Calu3 (cell line): Measurements from ENCODE around the gene SERPINE1. TPM values are rescaled to one million over a fixed set of nuclear protein-coding genes. Genes with fewer than 3 reads are reported as not detected.

Source experiments
- BruUV-seq: library from RNA; stranded (reverse); fragments of 400-500 nt; replicated peaks from 2 replicates; lab custom pipeline; 2021; lab: Mats Ljungman, UMichigan
- CTCF ChIA-PET: fragments of 300-600 bp; sonication (Branson Sonifier 250); formaldehyde crosslinking; loops from one replicate; lab custom pipeline; 2022; ENCODE audit warnings: antibody characterized with exemption; lab: Charles Lee
- DNase-seq: peaks from one replicate; pipeline ENCODE4 v3.0.0; 2022
- H3K27ac Mint-ChIP-seq: one replicate; pipeline ENCODE4 v1.8.0; 2022; ENCODE audit warnings: mixed read lengths; ENCODE audit not compliant: unreplicated experiment
- H3K27me3 Mint-ChIP-seq: one replicate; pipeline ENCODE4 v1.8.0; 2022; ENCODE audit warnings: mixed read lengths; ENCODE audit not compliant: unreplicated experiment
- H3K36me3 Mint-ChIP-seq: one replicate; pipeline ENCODE4 v1.8.0; 2022; ENCODE audit warnings: mild to moderate bottlenecking, moderate library complexity, mixed read lengths; ENCODE audit not compliant: insufficient read depth, unreplicated experiment
- H3K4me1 Mint-ChIP-seq: one replicate; pipeline ENCODE4 v1.8.0; 2022; ENCODE audit warnings: mild to moderate bottlenecking, low read depth, mixed read lengths; ENCODE audit not compliant: unreplicated experiment
- H3K4me3 Mint-ChIP-seq: one replicate; pipeline ENCODE4 v1.8.0; 2022; ENCODE audit warnings: mild to moderate bottlenecking, low read depth, moderate library complexity, mixed read lengths; ENCODE audit not compliant: unreplicated experiment
- H3K9me3 Mint-ChIP-seq: one replicate; pipeline ENCODE4 v1.8.0; 2022; ENCODE audit warnings: low read depth, mixed read lengths; ENCODE audit not compliant: unreplicated experiment
- CTCF ChIP-seq: fragments of 200-600 bp; IDR thresholded peaks from one replicate; pipeline ENCODE4 v1.8.0; 2022; ENCODE audit warnings: antibody characterized with exemption; ENCODE audit not compliant: unreplicated experiment
- intact Hi-C: fragments of 100-400 bp; cut with micrococcal nuclease; formaldehyde crosslinking; loops from one replicate; pipeline ENCODE4 v1.10.0; 2022; ENCODE audit not compliant: unreplicated experiment
- total RNA-seq: library from RNA; stranded (reverse); gene quantifications from 2 replicates; pipeline ENCODE4 v1.2.3, GENCODE V29; 2022

The SERPINE1 gene
- total RNA-seq, 1 experiment from 2014 or later, result 1.1 TPM

DNA sequence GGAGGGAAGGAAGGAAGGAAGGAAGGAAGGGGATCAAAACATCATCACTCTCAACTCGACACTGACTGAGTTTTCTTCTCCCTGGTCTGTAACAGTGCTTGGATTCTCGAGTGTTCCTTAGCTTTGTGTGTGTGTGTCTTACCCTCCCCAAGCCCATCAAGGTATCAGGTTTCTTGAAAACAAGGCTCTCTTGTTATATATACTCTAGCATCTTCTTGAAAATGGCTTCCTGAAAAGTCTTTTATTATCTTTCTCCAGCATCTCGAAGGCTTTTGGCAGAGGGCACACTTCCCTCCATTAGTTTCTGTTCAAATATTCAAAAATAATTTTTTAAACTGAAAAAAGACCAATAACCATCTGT, 13.4 kb downstream of the SERPINE1 start:
- no peak for DNase-seq
- H3K27ac Mint-ChIP-seq, result peak overlapping the region; percentile 49

GRCh38 chr7:101140746-101141382, 14.0 kb downstream of the SERPINE1 start:
- no peak for DNase-seq
- intact Hi-C loops, result loop anchor here (10.0 kb wide), 1 partner anchor 144 kb away; no protein-coding TSS in a partner anchor
- Mint-ChIP-seq H3K4me3 (no peak overlapping the region), H3K9me3 (no peaks in the 10 kb centered on the region), H3K4me1 (peaks cover 22% of the 10 kb centered on the region), H3K27me3 (no peaks in the 10 kb centered on the region), H3K27ac (peak overlapping the region; percentile 49), H3K36me3 (peaks cover 7% of the 10 kb centered on the region)
- no peak for TF ChIP-seq CTCF
- CTCF ChIA-PET, result interaction anchor here (0.5 to 1.7 kb wide), 2 partner anchors 46 to 52 kb away, joined by 6 to 7 read pairs; no protein-coding TSS in a partner anchor
- BruUV-seq, result no TSS peak

More for the DNA sequence above, 13.4 kb downstream of the SERPINE1 start:
- H3K9me3 Mint-ChIP-seq, result no peaks in the 10 kb centered on the region
- H3K4me3 Mint-ChIP-seq, result no peak overlapping the region
- intact Hi-C loops, result loop anchor here (10.0 kb wide), 1 partner anchor 144 kb away; no protein-coding TSS in a partner anchor
- CTCF ChIA-PET, result interaction anchor here (1.7 kb wide), 1 partner anchor 52 kb away, joined by 6 read pairs; no protein-coding TSS in a partner anchor
- no peaks in the 10 kb centered on the region for H3K27me3 Mint-ChIP-seq
- H3K4me1 Mint-ChIP-seq, result peaks cover 23% of the 10 kb centered on the region
- no peak for TF ChIP-seq CTCF
- H3K36me3 Mint-ChIP-seq, result peaks cover 7% of the 10 kb centered on the region
- no TSS peak for BruUV-seq

DNA sequence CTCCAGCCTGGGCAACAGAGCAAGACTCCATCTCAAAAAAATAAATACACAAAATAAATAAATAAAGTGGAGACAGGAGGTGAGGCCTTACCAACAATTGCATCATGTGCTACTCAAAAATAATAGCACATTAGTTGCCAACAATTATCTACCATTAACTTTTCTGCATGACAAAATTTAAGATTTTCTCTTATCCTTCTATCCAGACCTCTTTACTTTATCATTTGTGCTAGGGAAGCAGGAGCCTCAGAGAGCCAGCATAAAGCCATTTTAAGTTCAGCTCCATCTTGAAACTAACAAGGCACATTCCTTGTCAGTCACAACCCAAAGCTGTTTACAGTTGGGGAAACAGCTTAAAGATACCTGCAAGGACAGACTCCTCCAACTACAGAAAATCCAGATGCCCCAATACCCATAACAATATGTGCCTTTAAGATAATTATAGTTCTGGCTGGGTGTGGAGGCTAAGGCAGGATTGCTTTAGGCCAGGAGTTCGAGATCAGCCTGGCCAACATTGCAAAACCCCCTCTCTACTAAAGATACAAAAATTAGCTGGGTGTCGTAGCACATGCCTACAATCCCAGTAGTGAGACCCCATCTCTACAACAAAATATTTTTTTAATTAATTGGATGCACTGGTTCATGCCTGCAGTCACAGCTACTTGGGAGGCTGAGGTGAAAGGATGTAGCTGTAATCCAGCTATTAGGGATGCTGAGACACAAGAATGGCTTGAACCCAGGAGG, 25.2 kb downstream of the SERPINE1 start:
- H3K4me1 Mint-ChIP-seq, result peaks cover 7% of the 10 kb centered on the region
- TF ChIP-seq CTCF, result no peak
- intact Hi-C loops, result no loop called here
- no peaks in the 10 kb centered on the region for H3K27me3 Mint-ChIP-seq
- no TSS peak for BruUV-seq
- no peak overlapping the region for H3K27ac Mint-ChIP-seq
- no peak overlapping the region for H3K4me3 Mint-ChIP-seq
- CTCF ChIA-PET, result no interaction called here
- peaks cover 27% of the 10 kb centered on the region for H3K36me3 Mint-ChIP-seq
- no peaks in the 10 kb centered on the region for H3K9me3 Mint-ChIP-seq
- no peak for DNase-seq

DNA sequence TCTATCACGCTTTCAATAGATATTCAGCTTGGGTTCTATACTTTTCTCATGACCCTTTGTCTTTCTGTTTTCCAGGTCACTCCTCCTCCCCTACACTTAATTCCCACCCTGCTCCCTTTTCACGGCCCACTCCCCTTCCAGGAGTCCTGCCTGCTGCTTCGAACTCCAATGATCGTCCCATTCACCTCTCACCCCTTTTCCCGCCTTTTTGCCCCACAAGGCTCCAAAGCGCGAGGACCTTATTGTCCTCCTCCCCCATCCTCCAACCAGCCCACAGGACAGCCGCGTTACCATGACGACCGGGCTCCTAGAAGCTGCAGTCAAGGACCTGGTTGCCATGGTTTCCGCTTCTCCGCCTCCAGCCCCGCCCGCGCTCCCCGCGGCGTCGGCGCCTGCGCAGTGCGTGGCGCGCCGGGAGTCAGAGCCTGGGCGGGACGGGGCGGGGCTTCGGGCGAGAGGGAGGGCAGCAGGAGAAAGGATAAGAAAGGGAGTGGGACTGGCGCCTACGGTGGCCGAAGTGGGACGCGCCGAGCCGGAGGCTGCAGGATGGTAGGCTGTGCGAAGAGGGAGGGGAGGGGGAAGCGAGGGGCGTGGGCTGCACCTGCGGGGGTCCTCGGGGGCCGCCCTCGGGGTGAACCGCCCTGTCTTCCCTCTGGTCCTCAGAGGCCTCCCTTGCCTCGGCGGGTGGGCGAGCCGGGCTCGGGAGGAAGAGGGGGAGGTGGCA, 27.2 kb downstream of the SERPINE1 start, which contains the start of gene AP1S1:
TSS of gene AP1S1 (plus strand) at position 508 of the 724 bp plus-strand sequence. CDS start at position 547, 39 bp downstream.
- CTCF ChIA-PET, result no interaction called here
- intact Hi-C loops, result no loop called here
- BruUV-seq, result no TSS peak

More for the DNA sequence above, 27.2 kb downstream of the SERPINE1 start, which contains the start of gene AP1S1:
- peaks cover 7% of the 10 kb centered on the region for H3K4me1 Mint-ChIP-seq
- no peaks in the 10 kb centered on the region for H3K9me3 Mint-ChIP-seq
- DNase-seq, result peak; percentile 86
- H3K27ac Mint-ChIP-seq, result peak within 1 kb of the TSS; percentile 60
- TF ChIP-seq CTCF, result no peak
- no peaks in the 10 kb centered on the region for H3K27me3 Mint-ChIP-seq
- peak within 1 kb of the TSS; percentile 58 for H3K4me3 Mint-ChIP-seq
- peaks cover 30% of the 10 kb centered on the region for H3K36me3 Mint-ChIP-seq
